ENCODE results near the gene ADAM21.

Gene ADAM21

GRCh38 chr14:70441641-70442040 is 10.3 kb upstream of the ADAM21 start:
- Histone ChIP-seq H3K9ac (ENCODE audit: low read depth, low read length, poor library complexity, severe bottlenecking) (no peak overlapping the region), H3K79me2 (ENCODE audit: insufficient read depth, low read length) (no peaks in the 10 kb centered on the region), H3K36me3 (ENCODE audit: insufficient read depth, low read length) (no peaks in the 10 kb centered on the region), H3K4me3 (ENCODE audit: low read length, poor library complexity, severe bottlenecking) (no peak overlapping the region), H3K4me1 (ENCODE audit: insufficient read depth, low read length, poor library complexity, severe bottlenecking) (no peaks in the 10 kb centered on the region), H3F3A (ENCODE audit: low read depth) (no peaks in the 10 kb centered on the region), H3K9me2 (replicated peaks; ENCODE audit: low read depth, low read length) (no peaks in the 10 kb centered on the region), H3K27me3 (ENCODE audit: insufficient read depth, low read length, poor library complexity, severe bottlenecking) (no peaks in the 10 kb centered on the region), H3K4me2 (ENCODE audit: low read depth, low read length, poor library complexity, severe bottlenecking) (no peak overlapping the region), H3K9me3 (ENCODE audit: insufficient read depth, low read depth, low read length) (peaks cover 21% of the 10 kb centered on the region; the same call in 1 of the 2 replicates), H4K20me1 (ENCODE audit: insufficient read depth, low read length, poor library complexity, severe bottlenecking) (no peaks in the 10 kb centered on the region), H2AFZ (ENCODE audit: low read length) (no peak overlapping the region)
- TF ChIP-seq CTCF (conservative IDR thresholded peaks at IDR 0.05; ENCODE audit: low read length) (no peak), EZH2phosphoT487 (IDR thresholded peaks at IDR 0.05; ENCODE audit: borderline replicate concordance) (no peak)

GRCh38 chr14:70442750-70443149 is 9.2 kb upstream of the ADAM21 start:
- H3K4me3 ChIP-seq (ENCODE audit: low read length, poor library complexity, severe bottlenecking): no peak overlapping the region
- no peaks in the 10 kb centered on the region for H3K9me2 ChIP-seq (replicated peaks; ENCODE audit: low read depth, low read length)
- no peaks in the 10 kb centered on the region for H3K79me2 ChIP-seq (ENCODE audit: insufficient read depth, low read length)
- no peaks in the 10 kb centered on the region for H4K20me1 ChIP-seq (ENCODE audit: insufficient read depth, low read length, poor library complexity, severe bottlenecking)
- H3K4me1 ChIP-seq (ENCODE audit: insufficient read depth, low read length, poor library complexity, severe bottlenecking): no peaks in the 10 kb centered on the region
- H2AFZ ChIP-seq (ENCODE audit: low read length): no peak overlapping the region
- H3F3A ChIP-seq (ENCODE audit: low read depth): no peaks in the 10 kb centered on the region
- TF ChIP-seq CTCF (conservative IDR thresholded peaks at IDR 0.05; ENCODE audit: low read length) (no peak), EZH2phosphoT487 (IDR thresholded peaks at IDR 0.05; ENCODE audit: borderline replicate concordance) (no peak)
- H3K9me3 ChIP-seq (ENCODE audit: insufficient read depth, low read depth, low read length): peaks cover 21% of the 10 kb centered on the region; the same call in 1 of the 2 replicates
- no peak overlapping the region for H3K9ac ChIP-seq (ENCODE audit: low read depth, low read length, poor library complexity, severe bottlenecking)
- H3K36me3 ChIP-seq (ENCODE audit: insufficient read depth, low read length): no peaks in the 10 kb centered on the region
- no peak overlapping the region for H3K4me2 ChIP-seq (ENCODE audit: low read depth, low read length, poor library complexity, severe bottlenecking)
- H3K27me3 ChIP-seq (ENCODE audit: insufficient read depth, low read length, poor library complexity, severe bottlenecking): no peaks in the 10 kb centered on the region

GRCh38 chr14:70448633-70449340 is 3.2 kb upstream of the ADAM21 start:
- Histone ChIP-seq H3K9ac (ENCODE audit: low read depth, low read length, poor library complexity, severe bottlenecking) (no peak overlapping the region), H3K9me2 (replicated peaks; ENCODE audit: low read depth, low read length) (no peaks in the 10 kb centered on the region), H3F3A (ENCODE audit: low read depth) (no peaks in the 10 kb centered on the region), H2AFZ (ENCODE audit: low read length) (no peak overlapping the region), H4K20me1 (ENCODE audit: insufficient read depth, low read length, poor library complexity, severe bottlenecking) (no peaks in the 10 kb centered on the region), H3K27me3 (ENCODE audit: insufficient read depth, low read length, poor library complexity, severe bottlenecking) (no peaks in the 10 kb centered on the region), H3K79me2 (ENCODE audit: insufficient read depth, low read length) (no peaks in the 10 kb centered on the region), H3K4me2 (ENCODE audit: low read depth, low read length, poor library complexity, severe bottlenecking) (no peak overlapping the region), H3K4me1 (ENCODE audit: insufficient read depth, low read length, poor library complexity, severe bottlenecking) (no peaks in the 10 kb centered on the region), H3K36me3 (ENCODE audit: insufficient read depth, low read length) (no peaks in the 10 kb centered on the region), H3K9me3 (ENCODE audit: insufficient read depth, low read depth, low read length) (peaks cover 4% of the 10 kb centered on the region; the same call in 1 of the 2 replicates), H3K4me3 (ENCODE audit: low read length, poor library complexity, severe bottlenecking) (no peak overlapping the region)
- TF ChIP-seq CTCF (conservative IDR thresholded peaks at IDR 0.05; ENCODE audit: low read length): no peak
- no peak for TF ChIP-seq EZH2phosphoT487 (IDR thresholded peaks at IDR 0.05; ENCODE audit: borderline replicate concordance)
